Stimulated activated CD4-positive, alpha-beta T cell treated with anti-CD3 and anti-CD28 coated beads, Interleukin-2, amount 100 ng/mL, for 4 hours (primary cell): Measurements from ENCODE around the gene WBP1L.

Experiments used
- DNase-seq: peaks from one replicate; pipeline ENCODE4 v3.0.0-alpha.2; 2020; ENCODE audit warnings: low read depth

The WBP1L gene

DNA sequence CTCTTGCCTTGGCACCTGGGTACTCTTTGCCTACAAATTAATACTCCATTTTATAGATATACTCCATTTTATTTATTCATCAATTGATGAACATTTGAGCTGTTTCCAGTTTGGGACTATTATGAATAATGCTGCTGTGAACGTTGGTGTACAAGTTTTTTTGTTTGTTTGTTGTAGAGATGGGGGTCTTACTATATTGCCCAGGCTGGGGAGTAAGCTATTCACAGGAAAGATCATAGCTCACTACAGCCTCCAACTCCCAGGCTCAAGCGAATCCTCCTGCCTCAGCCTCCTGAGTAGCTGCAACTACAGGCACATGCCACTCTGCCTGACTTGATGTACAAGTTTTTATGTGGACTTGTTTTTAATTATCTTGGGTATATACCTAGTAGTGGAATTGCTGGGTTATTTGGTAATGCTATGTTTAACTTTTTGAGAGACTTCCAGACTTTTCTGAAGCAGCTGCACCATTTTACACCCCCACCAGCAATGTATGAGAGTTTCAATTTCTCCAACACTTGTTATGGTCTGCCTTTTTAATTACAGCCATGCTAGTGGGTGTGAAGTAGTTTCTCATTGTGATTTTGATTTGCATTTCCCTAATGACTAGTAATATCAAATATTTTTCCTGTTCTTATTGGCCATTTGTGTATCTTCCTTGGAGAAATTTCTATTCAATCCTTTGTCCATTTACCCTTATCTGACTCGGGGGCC, 15.9 kb downstream of the WBP1L start:
- DNase-seq = no peak

DNA sequence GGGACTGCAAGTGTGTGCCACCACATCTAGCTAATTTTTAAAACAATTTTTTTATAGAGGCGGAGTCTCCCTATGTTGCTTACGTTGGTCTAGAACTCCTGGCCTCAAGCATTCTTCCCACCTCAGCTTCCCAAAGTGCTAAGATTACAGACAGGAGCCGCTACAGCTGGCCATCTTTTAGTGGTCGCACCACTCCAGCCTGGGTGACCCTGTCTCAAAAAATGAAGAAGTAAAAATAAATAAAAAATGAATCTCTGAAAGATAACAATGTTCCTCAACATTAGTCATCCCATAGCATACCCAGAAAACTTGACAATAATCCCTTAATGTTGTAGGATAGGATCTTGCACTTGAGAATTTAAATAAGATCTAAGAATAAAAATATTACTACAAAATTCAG, 18.2 kb downstream of the WBP1L start:
- no peak for DNase-seq

DNA sequence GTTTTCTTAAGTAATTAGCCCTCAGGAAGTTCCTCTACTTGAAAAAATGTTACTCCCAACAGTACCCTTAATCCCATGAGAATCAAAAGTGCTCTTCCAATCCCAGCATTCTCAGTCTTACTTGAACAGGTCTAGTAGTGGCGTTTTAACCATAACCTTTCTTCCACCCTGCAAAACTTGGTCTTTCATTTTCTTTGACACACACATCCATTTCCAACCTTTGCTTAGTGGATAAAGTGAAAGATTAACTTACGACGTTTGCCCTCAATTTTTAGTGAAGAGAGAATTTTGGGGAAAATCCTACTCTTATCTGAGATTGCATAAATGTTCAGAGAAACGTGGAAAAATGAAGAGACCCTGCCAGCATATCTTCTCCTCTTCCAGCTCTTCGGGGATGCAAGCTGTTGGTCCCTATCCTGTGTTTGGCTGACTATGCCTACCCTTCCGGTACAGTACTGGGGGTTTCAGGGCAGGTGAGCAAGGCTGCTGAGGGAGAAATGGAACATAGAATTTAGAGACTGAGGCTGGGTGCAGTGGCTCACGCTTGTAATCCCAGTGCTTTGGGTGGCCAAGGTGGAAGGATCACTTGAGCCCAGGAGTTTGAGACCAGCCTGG, 18.8 kb downstream of the WBP1L start:
- no peak for DNase-seq

DNA sequence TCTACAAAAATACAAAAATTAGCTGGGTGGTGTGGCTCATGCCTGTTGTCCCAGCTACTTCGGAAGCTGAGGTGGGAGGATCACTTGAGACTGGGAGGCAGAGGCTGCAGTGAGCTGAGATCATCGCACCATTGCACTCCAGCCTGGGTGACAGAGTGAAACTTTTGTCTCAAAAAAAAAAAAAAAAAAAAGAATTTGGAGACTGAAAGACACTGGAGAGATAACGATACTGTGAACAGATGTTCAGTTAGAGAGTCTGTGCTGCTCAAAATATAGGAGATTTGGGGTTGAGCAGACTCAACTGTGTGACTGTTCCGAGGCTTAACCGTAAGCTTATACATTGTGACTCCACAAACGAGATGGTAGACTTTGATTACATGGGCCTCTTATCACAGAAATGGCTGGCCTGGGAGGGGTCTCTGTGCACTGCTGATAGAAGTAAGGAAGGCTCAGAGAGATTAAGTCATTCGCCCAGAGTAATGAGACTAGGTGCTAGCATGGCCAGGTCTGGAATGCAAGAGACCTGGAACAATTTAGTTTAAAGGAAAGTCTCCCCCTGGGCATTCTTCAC, 19.4 kb downstream of the WBP1L start:
- DNase-seq = no peak

DNA sequence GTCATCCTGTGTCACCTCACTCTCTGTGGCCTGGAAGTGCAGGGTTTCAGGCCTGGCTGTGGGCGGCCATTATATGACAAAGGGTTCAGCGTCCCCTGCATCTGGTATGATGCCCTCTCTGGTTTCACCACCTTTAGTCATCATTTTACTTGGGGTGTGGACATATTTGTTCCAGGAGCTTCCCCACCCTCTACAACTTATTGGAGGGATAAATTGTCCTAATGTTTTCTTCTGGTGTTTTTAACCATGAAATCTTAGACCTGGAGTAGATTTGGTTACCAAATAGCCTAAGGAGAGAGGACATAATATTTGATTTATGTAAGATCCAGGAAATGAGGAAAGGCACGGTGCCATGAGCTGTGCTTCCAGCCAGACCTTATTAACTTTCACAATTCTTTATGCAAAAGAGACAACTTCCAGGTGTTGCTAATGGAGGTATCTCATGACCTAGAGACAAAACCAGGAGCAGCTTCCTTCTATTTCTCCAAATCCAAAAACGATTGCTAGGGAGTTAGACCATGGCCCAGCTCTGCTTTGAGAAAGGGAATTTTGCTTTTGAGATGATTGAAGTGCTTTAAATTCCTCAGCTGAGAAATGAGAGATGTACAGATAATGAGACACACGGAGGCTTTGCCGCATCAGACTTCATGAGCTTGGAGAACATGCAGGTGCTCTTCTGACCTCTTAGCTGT, 20.9 kb downstream of the WBP1L start:
- DNase-seq = no peak

DNA sequence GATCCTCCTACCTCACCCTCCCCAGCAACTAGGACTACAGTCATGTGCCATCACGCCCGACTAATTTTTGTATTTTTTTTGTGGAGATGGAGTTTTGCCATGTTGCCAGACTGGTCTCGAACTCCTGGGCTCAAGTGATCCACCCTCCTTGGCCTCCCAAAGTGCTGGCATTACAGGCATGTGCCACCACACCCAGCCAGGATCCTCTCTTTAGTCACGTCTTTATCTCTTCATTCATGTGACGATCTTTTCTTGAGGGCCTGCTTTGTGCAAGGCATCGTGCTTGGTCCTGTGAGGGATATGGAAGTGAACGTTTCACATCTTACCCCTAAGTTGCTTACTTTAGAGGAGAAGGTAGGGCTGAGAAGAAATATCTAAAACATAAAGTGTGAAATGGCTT, 21.6 kb downstream of the WBP1L start:
- DNase-seq = no peak

DNA sequence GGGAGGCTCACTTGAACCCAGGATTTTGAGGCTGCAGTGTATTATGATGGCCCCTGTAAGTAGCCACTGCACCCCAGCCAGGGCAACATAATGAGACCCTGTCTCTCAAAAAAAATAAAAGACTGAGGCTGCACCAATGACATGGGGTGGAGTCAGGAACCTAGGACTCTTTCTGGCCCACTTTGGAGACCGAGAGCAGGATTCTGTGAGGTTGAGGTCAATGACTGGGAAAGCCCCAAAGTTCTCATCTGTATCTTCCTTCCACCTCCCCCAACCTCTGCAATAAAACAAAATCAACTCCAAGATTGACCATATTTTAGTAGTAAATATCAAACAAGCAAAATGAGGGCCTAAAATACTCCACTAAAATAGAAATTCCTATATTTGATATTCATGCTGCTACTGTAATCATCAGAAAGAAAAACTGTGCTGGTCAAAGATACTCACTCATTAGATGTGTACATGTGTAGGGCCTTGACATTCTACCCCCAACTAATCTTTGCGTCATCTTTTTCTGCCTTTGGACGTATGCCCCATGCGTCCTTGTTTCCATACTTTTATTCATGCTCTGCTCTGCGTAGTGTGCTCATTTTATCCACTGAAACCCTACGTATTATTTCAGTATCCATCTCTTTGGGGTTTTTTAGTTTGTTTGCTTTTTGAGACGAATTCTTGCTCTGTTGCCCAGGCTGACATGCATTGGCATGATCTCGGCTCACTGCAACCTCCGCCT, 23.8 kb downstream of the WBP1L start:
- DNase-seq = no peak

DNA sequence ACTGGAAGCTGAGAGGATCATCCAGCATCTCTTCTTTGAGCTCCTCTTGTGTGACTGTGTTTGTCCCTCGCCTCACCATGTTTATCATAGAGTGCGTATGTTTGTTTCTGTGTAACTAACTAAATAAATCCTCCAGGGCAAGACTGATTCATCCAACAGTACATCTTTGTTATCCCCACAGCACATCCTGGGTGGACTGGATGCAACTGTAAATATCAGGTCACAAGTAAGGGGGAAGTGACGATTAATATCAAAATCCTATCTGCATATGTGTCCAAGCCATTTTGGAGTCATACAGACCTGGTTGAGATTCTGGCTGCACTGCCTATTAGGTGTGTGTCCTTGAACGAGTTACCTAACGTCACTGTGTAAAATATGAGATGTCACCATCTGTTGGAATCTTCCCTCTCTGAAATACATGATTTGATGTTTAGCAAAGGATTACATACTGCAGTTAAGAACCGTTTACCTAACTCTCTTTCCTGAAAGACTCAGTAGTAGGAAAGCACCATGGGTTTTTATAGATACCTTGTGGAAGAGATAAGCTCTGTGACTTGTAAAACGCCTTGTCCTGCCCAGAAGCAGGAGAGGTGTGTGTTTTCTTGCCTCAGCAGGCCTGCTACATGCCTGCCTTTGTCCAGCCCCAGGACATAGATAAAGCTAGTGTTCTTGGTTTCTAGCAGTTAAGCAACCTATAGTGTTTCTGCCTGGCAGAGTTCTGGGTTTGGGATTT, 25.8 kb downstream of the WBP1L start:
- no peak for DNase-seq

DNA sequence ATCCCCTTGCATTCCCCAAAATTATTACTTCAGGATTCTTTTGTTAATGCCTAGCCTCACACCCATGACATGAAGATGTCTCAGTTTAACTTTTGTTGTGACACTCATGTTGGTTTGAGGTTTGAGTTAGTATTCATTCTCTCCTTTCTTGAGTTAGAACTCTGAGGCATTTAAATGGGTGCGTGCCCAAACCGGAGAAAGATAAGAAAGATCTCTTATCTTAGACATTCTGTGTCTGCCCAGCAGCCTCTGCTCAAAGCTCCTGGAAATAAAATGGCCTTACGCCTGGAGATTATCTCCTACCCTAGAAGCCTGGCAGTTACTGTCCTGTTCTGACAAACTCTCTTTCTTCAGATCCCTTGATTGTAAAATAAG, 26.3 kb downstream of the WBP1L start:
- DNase-seq = no peak

DNA sequence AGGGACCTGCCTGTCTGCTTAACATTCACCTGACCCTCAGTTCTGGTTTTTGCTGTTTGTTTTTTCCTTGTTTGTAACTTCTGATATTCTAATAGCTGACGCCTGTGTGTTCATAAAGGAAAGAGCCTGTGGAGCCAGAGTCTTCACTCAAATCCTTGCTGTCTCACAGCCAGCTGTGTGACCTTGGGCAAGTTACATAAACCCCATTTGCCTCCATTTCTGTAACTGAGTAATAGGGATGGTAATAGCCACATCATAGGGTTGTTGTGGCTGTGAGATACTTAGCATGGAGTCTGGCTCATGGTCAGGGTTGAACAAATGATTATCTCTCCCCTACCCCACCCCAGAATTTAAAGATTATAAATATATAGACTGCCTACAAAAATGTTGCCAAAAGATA, 27.0 kb downstream of the WBP1L start:
- DNase-seq = no peak

DNA sequence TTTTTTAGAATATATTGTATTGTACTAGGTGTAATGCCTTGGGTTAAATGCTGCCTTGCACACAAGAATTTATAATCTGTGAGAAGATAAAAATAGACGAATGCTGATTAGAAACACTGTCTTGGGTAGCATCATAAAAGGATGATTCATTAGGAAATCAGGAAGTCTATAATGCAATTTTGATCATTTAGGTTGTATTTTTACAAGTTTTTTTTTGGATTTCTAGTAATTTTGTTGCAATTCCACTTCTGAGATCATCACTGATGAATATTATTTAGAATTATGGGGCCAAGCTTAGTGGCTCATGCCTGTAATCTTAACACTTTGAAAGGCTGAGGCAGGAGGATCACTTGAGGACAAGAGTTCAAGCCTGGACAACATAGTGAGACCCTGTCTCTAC, 29.6 kb downstream of the WBP1L start:
- DNase-seq = no peak

DNA sequence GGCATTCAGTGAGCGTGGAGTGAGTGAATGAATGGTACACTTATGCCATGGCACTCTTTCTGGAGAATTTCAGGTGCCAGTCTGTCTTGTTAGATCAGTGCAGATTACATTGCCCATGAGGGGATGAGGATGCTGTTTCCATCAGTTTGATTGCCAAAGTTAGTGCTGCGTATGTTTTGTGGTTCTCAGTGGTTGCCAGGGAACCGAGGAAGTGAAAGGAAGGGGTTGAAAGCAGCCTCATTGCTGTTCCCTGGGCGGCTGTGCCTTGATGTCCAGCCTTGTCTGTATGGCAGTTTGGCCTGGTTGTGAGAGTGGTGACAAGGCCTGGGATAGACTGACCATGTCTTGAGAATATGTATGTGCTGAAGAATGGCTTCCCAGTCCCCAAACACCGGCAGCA, 30.2 kb downstream of the WBP1L start:
- no peak for DNase-seq

DNA sequence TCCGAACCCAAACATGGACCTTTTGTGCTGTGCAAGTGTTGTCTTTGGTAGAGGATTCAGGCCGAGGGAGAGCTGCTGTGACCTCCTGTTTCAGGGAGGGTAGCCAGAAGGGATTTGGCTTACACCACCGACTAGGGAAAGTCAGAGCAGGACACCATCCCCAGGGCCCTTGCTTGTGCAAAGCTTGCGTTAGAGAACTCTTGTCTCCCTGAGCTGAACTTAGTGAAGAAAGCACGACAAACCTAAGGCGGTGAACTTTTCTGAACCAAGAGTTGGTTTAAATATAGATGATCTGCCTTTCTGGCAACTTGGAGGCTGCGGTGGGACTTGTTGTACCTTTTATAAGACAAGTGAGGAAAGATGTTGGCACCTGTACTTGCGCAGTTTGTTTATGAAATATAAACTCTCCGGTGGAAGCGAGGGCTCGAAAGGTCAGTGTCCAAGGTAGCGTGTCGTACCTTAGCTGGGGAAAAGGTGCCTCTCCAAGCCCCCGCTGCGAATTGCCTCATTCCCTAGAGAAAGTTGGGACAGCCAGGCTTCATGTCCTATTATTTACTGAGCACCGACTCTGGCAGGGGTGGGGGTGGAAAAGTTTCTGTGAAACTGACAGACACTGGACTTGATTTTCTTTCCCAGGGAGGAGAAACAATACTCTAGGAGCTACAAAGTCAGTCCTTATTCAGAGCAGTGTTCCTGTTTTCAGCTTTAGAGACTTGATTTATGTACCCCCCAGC, 31.6 kb downstream of the WBP1L start:
- no peak for DNase-seq

DNA sequence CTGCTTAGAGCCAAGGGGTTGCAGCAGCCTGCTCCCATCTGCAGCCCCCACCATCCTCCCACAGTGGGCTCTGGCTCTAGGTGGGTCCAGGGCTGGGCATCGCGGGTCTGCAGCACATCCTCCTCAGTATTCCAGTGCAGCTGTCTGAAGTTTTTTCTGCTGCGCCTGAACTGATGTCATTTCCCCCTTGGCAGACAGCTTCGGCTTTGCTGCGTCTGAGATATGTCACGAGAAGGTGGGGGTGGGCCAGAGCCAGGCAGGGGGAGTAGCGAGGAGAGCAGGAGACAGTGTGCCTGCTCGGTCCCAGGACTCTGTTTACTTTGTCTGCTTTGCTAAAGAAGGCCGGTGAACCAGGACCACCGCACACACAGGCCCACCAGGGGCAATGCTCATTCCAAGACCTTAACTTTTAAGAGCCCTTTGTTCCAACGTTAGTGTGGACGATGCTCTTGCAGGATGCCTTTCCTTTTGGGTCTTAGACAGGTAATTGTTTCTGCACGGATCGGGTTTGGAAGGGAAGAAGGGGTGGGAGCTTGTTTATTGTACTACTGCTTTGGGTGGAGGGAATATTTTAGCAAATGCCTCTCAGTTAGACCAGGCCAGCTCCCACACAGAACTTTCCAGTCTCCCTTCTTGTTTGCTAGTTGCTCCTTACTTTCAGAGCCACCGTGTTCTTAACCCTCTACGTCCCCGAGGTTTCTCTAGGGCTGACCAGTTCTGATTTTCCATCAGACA, 32.4 kb downstream of the WBP1L start:
- DNase-seq = no peak

DNA sequence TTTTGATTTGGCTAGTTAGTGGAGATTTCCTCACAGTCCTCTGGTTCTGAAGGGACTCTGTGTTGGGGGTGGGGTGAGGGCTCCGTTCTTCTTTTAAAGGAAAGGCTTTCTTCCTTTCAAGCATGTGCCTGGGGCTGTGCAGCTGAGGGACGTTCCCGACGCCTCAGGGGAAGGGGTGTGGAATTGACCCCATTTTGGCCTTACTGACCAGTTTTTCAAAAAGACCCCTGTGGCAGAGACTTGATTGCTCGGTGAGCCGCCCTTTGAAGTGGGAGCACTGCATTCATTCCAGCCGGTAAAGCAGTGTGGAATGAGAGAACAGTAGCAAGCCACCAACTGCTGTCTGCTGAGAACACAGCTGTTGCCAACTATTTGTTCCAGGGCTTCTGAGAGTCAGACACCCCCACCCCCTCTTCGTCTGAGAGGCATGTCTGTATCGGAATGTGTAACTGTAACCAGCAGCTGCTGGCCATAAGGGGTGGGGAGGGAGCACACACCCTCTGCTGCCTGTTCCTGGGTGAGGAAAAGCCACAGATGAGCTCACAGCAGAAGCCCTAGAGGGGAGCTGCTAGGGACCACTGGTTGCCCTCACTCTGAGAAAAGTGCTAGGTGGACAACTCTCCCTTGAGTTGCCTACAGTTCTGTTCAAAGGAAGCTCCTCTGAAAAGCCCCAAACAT, 33.2 kb downstream of the WBP1L start:
- DNase-seq = no peak

DNA sequence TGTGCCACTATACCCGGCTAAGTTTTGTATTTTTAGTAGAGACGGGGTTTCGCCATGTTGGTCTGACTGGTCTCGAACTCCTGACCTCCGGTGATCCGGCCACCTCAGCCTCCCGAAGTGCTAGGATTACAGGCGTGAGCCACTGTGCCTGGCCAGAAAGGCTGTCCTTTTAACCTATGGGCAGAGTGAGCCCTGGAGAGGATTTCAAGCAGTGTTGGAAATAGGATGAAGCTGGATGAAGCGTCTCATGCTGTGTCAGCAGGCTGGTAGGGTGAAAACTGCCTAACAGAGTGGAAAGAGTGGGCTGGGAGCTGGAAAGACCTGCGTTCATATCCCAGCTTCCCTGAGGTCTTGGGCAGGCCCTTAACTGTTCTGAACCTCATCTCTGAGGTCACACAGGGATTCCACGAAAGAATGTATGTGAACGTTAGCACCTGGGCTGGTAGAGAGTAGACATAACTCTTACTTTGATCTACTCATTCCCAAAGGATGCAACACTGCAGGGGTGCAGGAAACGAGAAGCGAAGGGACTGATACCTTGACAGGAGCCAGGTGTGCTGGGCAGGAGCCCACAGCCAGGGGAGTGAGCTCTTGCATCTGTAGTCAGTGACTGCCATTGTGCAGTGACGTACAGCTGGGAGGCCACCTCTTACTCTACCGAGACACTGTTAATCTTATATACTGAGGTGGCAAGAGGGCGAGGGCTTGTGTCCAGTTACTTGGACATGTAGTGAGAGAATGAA, 34.1 kb downstream of the WBP1L start:
- no peak for DNase-seq

DNA sequence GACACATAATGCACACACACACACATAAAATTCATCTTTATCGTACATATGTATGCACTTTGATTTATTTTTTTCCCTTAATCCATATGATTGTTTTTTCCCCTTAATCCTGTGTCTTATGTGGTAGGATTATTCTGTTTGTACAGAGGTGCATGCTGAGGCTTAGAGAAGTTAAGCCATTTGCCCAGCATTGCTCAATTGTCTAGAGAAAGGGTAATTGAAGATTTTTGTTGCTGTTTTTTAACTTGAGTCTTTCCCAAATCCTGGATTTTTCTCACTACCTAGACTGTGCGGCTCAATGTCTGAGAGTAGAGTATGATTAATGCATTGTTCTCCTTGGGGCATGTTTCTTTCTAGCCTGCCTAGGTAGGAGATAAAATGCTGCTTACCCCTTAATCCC, 35.0 kb downstream of the WBP1L start:
- no peak for DNase-seq

DNA sequence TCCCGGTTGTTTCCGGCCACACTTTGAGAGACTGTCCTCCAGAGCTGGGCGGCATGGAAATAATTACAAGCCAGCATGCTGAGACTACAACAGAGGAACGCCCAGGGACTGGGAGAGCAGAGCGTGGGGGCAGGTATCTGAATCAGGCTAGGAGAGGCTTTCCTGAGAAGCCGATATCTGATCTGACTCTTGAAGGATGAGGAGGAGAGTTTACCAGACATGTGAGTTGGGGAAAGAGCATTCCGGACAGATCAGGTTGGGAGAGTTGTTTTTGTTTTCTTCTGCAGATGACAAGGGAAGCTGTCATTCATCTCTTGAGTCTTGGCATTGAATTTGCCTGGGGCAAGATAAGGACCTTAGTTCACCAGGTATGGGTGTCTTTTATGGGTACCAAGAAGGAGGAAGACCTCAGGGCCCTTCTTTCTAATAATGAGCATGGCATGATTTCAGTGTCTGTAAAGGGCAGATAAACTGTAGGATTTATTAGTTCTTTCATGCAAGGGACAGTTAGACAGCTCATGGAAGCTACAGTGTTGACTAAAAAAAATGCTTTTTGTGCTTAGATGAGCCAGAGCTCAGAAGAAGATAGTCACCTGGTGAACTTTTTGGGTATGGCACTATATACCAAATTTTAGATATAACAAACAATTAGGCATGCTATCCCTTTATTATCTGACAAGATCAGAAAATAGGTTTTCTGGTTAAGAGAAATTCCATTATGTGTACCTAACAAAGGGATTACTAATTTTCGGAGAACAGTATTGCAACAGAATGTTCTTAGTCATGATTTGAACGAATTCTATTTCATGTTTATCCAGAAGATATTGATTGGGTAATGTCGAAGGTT, 36.2 kb downstream of the WBP1L start:
- no peak for DNase-seq

DNA sequence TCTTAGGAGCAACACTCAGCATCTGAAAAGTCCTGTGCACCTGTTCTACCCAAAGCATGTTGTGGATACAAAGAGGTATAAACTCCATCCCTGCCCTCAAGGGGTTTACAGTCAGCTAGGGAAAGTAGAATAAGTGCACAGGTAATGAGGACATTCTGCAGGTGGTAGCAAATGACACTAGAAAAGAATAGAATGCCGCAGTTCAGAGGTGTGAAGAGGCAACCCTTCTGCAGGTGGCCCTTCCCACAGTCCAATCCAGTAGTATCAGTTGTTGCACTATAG, 36.7 kb downstream of the WBP1L start:
- DNase-seq = no peak
